ENCODE measurements around the gene PGBD1.

Gene PGBD1

DNA sequence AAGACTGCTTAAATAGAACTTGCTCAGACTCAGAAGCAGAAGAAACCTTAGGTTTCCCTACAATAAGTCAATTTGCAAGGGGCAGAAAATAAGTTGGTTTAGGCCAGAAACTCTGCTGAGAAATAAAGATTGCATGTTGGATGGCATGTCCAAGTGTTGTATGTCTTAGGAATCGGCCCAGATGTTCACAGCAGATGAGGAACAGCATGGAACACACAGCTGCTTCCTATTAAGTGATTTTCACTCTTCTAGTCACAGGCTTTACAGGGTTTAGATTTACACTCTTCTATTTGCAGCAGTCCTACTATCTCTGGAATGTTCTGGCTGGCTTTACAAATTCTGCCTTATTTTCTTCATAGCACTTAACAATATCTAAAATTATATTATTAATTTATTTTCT, 32.5 kb upstream of the PGBD1 start:
- TF ChIP-seq, protein P1, sequence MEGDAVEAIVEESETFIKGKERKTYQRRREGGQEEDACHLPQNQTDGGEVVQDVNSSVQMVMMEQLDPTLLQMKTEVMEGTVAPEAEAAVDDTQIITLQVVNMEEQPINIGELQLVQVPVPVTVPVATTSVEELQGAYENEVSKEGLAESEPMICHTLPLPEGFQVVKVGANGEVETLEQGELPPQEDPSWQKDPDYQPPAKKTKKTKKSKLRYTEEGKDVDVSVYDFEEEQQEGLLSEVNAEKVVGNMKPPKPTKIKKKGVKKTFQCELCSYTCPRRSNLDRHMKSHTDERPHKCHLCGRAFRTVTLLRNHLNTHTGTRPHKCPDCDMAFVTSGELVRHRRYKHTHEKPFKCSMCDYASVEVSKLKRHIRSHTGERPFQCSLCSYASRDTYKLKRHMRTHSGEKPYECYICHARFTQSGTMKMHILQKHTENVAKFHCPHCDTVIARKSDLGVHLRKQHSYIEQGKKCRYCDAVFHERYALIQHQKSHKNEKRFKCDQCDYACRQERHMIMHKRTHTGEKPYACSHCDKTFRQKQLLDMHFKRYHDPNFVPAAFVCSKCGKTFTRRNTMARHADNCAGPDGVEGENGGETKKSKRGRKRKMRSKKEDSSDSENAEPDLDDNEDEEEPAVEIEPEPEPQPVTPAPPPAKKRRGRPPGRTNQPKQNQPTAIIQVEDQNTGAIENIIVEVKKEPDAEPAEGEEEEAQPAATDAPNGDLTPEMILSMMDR (IDR thresholded peaks at IDR 0.05; ENCODE audit: low read depth, low read length), result no peak
- DNase-seq (ENCODE audit: extremely low read depth, low read depth), result no peak

DNA sequence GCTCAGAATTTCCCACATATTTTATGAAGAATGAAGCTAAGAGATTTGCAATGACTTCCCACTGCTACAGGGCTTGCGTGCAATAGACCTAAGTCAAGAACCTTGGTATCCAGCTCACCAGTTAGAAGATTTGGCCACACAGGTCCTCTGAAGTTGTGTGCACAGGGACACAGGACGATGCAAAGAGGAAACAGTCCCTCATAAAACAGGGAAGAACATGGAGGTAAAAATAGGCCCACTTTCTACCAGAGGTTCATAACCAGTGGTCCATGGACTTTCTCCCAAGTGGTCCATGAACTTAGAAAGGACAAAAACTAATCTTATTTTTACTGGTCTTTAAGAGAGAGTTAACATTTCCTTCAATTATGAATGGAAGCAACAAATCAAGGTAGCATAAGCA, 30.6 kb upstream of the PGBD1 start:
- DNase-seq (ENCODE audit: extremely low read depth, low read depth), result no peak

DNA sequence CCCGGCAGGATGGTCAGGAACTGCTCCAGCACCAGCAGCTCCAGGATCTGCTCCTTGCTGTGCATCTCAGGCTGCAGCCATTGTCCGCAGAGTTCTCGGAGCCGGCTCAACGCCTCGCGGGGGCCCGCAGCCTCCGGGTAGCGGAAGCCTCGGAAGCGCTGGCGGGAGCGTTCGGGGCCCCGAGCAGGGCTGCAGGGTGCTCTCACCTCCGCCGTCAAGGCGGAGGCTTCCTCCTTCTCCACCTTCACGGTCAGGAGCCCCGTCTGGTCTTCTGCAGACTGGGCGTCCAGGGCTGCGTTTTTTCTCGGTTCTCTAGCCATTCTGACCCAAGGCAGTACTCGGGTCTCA, 29.7 kb upstream of the PGBD1 start:
- TF ChIP-seq, protein P1 (IDR thresholded peaks at IDR 0.05; ENCODE audit: low read depth, low read length), result no peak
- DNase-seq (ENCODE audit: extremely low read depth, low read depth), result no peak

More for the DNA sequence above, 30.6 kb upstream of the PGBD1 start:
- TF ChIP-seq, protein P1 (IDR thresholded peaks at IDR 0.05; ENCODE audit: low read depth, low read length), result no peak

DNA sequence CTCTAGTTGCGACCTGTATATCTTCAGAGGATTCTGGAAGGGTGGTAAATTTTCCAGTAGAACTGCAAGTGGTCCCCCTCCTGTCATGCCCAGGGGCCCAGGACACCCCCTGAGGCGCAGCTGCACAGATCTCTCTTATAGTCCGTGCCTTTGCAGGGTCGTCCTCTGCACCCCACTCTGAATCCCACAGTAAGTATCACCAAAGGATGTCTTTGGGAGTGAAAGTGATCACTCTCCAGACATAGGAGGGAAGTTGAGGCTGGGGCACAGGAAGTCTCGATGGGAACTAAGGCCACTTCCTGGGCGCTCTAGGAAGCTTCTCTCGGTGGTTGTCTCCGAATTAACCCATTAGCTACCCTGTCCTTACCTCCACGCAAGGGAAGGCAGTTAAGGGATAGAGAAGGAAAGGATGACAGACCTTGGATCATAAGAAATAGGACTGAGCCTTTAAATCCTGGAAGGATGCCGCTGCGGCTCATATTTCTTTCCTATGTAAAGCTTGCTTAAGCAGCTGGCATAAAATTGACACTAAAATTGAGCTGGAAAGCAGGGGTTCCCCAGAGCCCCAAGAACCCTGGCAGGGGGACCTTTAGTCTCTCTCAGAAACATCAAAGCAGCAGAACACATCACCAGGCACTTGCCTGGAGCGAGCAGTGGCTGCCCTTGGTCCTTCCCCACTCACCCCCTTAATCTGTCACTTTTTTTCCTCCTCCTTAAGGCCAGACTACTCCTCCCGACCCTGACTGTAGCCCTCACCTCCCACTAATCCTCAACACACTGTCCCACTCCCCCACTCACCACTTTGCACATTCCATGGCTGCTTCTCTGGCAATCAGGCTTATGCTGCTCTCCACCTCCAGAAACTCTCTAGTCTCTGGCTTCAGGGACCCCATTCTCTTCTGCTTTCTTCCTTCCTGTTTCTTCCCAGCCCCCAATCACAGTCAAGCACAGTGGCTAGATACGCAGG, 29.1 kb upstream of the PGBD1 start, which contains the start of gene ZKSCAN4:
ZKSCAN4 (minus strand) TSS at position 261 of the 967 bp plus-strand sequence. CDS start 289 bp downstream, outside the sequence.
- DNase-seq (ENCODE audit: extremely low read depth, low read depth), result peak; percentile 82
- TF ChIP-seq, protein P1 (IDR thresholded peaks at IDR 0.05; ENCODE audit: low read depth, low read length), result no peak

DNA sequence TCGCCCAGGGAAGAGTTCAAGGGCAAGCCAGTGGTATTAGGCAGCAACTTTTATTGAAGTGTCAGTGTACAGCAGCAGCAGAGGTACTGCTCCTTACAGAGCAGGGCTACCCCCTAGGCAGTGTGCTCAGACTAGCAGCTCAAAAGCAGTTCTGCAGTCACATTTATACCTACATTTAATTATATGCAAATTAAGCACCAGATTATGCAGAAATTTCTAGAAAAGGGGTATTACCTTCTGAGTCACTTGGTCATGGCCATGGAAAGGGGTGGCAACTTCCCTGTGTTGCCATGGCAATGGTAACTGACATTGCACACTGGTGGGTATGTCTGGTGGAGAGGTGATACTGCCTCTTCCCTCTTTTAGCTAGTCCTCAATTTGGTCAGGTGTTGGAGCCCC, 27.3 kb upstream of the PGBD1 start:
- DNase-seq (ENCODE audit: extremely low read depth, low read depth), result no peak

DNA sequence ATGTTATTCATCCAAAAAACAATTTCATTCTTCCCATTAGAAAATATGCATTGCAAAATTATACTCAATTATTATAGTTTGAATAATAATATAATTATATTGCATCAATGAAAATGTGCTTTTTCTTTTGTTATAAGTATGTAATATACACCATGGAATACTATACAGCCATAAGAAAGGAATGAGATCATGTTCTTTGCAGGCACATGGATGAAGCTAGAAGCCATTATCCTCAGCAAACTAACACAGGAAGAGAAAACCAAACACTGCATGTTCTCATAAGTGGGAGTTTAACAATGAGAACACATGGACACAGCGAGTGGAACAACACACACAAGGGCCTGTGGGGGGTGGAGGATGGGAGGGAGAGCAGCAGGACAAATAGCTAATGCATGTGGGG, 24.3 kb upstream of the PGBD1 start:
- TF ChIP-seq, protein P1 (IDR thresholded peaks at IDR 0.05; ENCODE audit: low read depth, low read length), result no peak
- DNase-seq (ENCODE audit: extremely low read depth, low read depth), result no peak

More for the DNA sequence above, 27.3 kb upstream of the PGBD1 start:
- TF ChIP-seq, protein P1 (IDR thresholded peaks at IDR 0.05; ENCODE audit: low read depth, low read length), result no peak
